ENCODE measurements around the gene CUX1.
A peak's percentile ranks its signal among the peaks of the same experiment; 100 is the strongest.
"Not testable (repeated sequence)": the region's sequence is repeated elsewhere in the genome, so short reads cannot be mapped to it uniquely, and the experiment has no call there.

The CUX1 gene

GRCh38 chr7:101819913-101820522 is 2.6 kb downstream of the CUX1 start:
- no peak for ATAC-seq

GRCh38 chr7:101820703-101821102 is 3.3 kb downstream of the CUX1 start:
- peak; percentile 46 for ATAC-seq
- TF ChIP-seq TCF4 (CRISPR knock-in tag; IDR thresholded peaks at IDR 0.05; ENCODE audit: borderline replicate concordance) (peak; percentile 72), PPARA (CRISPR knock-in tag; IDR thresholded peaks at IDR 0.05; ENCODE audit: borderline replicate concordance) (no peak)

More at GRCh38 chr7:101819913-101820522, 2.6 kb downstream of the CUX1 start:
- TF ChIP-seq POU6F1 (CRISPR knock-in tag; IDR thresholded peaks at IDR 0.05; ENCODE audit: borderline replicate concordance, low read depth), result no peak
- no peak for TF ChIP-seq ZNF8 (CRISPR knock-in tag; IDR thresholded peaks at IDR 0.05)
- TF ChIP-seq TOX (CRISPR knock-in tag; IDR thresholded peaks at IDR 0.05; ENCODE audit: borderline replicate concordance), result no peak
- no peak for TF ChIP-seq ZNF565 (CRISPR knock-in tag; conservative IDR thresholded peaks at IDR 0.05; ENCODE audit: low read depth)
- TF ChIP-seq BACH2 (CRISPR knock-in tag; IDR thresholded peaks at IDR 0.05; ENCODE audit: borderline replicate concordance), result no peak
- no peak for TF ChIP-seq ZFP3 (CRISPR knock-in tag; IDR thresholded peaks at IDR 0.05)
- TF ChIP-seq ISL1 (CRISPR knock-in tag; IDR thresholded peaks at IDR 0.05), result no peak
- no peak for TF ChIP-seq TSHZ2 (CRISPR knock-in tag; IDR thresholded peaks at IDR 0.05)
- TF ChIP-seq RARB (CRISPR knock-in tag; IDR thresholded peaks at IDR 0.05), result no peak
- TF ChIP-seq ZFP30 (CRISPR knock-in tag; IDR thresholded peaks at IDR 0.05), result no peak

- ATAC-seq, result not testable (repeated sequence)
These were observed 5.2 kb downstream of the CUX1 start for GRCh38 chr7:101822632-101823031.

GRCh38 chr7:101823096-101823495 is 5.7 kb downstream of the CUX1 start:
- no peak for ATAC-seq
- TF ChIP-seq TOX (CRISPR knock-in tag; IDR thresholded peaks at IDR 0.05; ENCODE audit: borderline replicate concordance), result no peak
- TF ChIP-seq PPARA (CRISPR knock-in tag; IDR thresholded peaks at IDR 0.05; ENCODE audit: borderline replicate concordance), result no peak
- TF ChIP-seq SNAI2 (CRISPR knock-in tag; IDR thresholded peaks at IDR 0.05), result no peak
- TF ChIP-seq ESRRG (CRISPR knock-in tag; IDR thresholded peaks at IDR 0.05), result no peak
- no peak for TF ChIP-seq ZFP3 (CRISPR knock-in tag; IDR thresholded peaks at IDR 0.05)
- TF ChIP-seq CSDC2 (CRISPR knock-in tag; IDR thresholded peaks at IDR 0.05), result no peak
- TF ChIP-seq ZNF565 (CRISPR knock-in tag; conservative IDR thresholded peaks at IDR 0.05; ENCODE audit: low read depth), result no peak
- TF ChIP-seq ZNF8 (CRISPR knock-in tag; IDR thresholded peaks at IDR 0.05), result no peak
- TF ChIP-seq CSRNP3 (CRISPR knock-in tag; IDR thresholded peaks at IDR 0.05), result no peak
- no peak for TF ChIP-seq ZFP30 (CRISPR knock-in tag; IDR thresholded peaks at IDR 0.05)
- TF ChIP-seq POU6F1 (CRISPR knock-in tag; IDR thresholded peaks at IDR 0.05; ENCODE audit: borderline replicate concordance, low read depth), result no peak
- no peak for TF ChIP-seq BACH2 (CRISPR knock-in tag; IDR thresholded peaks at IDR 0.05; ENCODE audit: borderline replicate concordance)
- TF ChIP-seq GLIS3 (CRISPR knock-in tag; IDR thresholded peaks at IDR 0.05), result no peak
- no peak for TF ChIP-seq ZNF70 (CRISPR knock-in tag; IDR thresholded peaks at IDR 0.05)

GRCh38 chr7:101823596-101823995 is 6.2 kb downstream of the CUX1 start:
- no peak for TF ChIP-seq ESRRG (CRISPR knock-in tag; IDR thresholded peaks at IDR 0.05)
- ATAC-seq, result no peak

Measured in SK-N-SH treated with all-trans-retinoic acid at 6 μM for 48 hours (cell line).